Activated T-helper 2 cell treated with anti-CD3 and anti-CD28 coated beads, Interferon-gamma antibody, Interleukin-2, Interleukin-4, amounts not matched to agents 10 μg/mL and 5 μg/mL and 100 μg/mL, durations not matched to agents 14 hours and 24 hours and 36 hours (primary cell): Measurements from ENCODE around the gene LRRC26. TPM values are rescaled to one million over a fixed set of nuclear protein-coding genes. Genes with fewer than 3 reads are reported as not detected.

Experiments
- DNase-seq: peaks from one replicate; pipeline ENCODE4 v3.0.0; 2021; ENCODE audit warnings: low spot score
- H3K27ac Mint-ChIP-seq: one replicate; pipeline ENCODE4 v1.8.0; 2021; ENCODE audit warnings: mixed read lengths
- H3K27me3 Mint-ChIP-seq: one replicate; pipeline ENCODE4 v1.8.0; 2021; ENCODE audit warnings: low read depth, mixed read lengths
- H3K36me3 Mint-ChIP-seq: one replicate; pipeline ENCODE4 v1.8.0; 2021; ENCODE audit warnings: low read depth, mixed read lengths
- H3K4me1 Mint-ChIP-seq: one replicate; pipeline ENCODE4 v1.8.0; 2021; ENCODE audit warnings: low read depth, mixed read lengths
- H3K4me3 Mint-ChIP-seq: one replicate; pipeline ENCODE4 v1.8.0; 2021; ENCODE audit warnings: low read depth, mild to moderate bottlenecking, moderate library complexity, mixed read lengths
- H3K9me3 Mint-ChIP-seq: one replicate; pipeline ENCODE4 v1.8.0; 2021; ENCODE audit warnings: mixed read lengths
- intact Hi-C: fragments of 100-400 bp; cut with micrococcal nuclease; formaldehyde crosslinking; loops from one replicate; pipeline ENCODE4 v1.15.1; 2023
- total RNA-seq: library from RNA; stranded (reverse); gene quantifications from 2 replicates; pipeline ENCODE4 v1.2.3, GENCODE V29; 2022

LRRC26 gene
- total RNA-seq, 1 donor from 2014 or later = 0.34 TPM

- H3K9me3 Mint-ChIP-seq = no peaks in the 10 kb centered on the region
- no peaks in the 10 kb centered on the region for H3K36me3 Mint-ChIP-seq
- H3K4me3 Mint-ChIP-seq = no peak overlapping the region
- H3K27ac Mint-ChIP-seq = no peak overlapping the region
- peaks cover 30% of the 10 kb centered on the region for H3K27me3 Mint-ChIP-seq
- no peaks in the 10 kb centered on the region for H3K4me1 Mint-ChIP-seq
- DNase-seq = no peak
- intact Hi-C loops = no loop called here
Observed at GRCh38 chr9:137166380-137167229, 3.2 kb downstream of the LRRC26 start.

GRCh38 chr9:137165250-137165836 is 4.5 kb downstream of the LRRC26 start:
- Mint-ChIP-seq H3K9me3 (no peaks in the 10 kb centered on the region), H3K27me3 (peaks cover 25% of the 10 kb centered on the region), H3K4me3 (no peak overlapping the region), H3K4me1 (no peaks in the 10 kb centered on the region), H3K36me3 (no peaks in the 10 kb centered on the region), H3K27ac (no peak overlapping the region)
- intact Hi-C loops = no loop called here
- no peak for DNase-seq

GRCh38 chr9:137164370-137165249 is 5.2 kb downstream of the LRRC26 start:
- Mint-ChIP-seq H3K27ac (no peak overlapping the region), H3K27me3 (peaks cover 24% of the 10 kb centered on the region), H3K9me3 (no peaks in the 10 kb centered on the region), H3K36me3 (no peaks in the 10 kb centered on the region), H3K4me3 (no peak overlapping the region), H3K4me1 (no peaks in the 10 kb centered on the region)
- no peak for DNase-seq
- intact Hi-C loops = no loop called here

- no peak for DNase-seq
- no peak overlapping the region for H3K27ac Mint-ChIP-seq
- no peak overlapping the region for H3K4me3 Mint-ChIP-seq
- intact Hi-C loops = no loop called here
- H3K27me3 Mint-ChIP-seq = peaks cover 30% of the 10 kb centered on the region
- H3K36me3 Mint-ChIP-seq = no peaks in the 10 kb centered on the region
- no peaks in the 10 kb centered on the region for H3K4me1 Mint-ChIP-seq
- H3K9me3 Mint-ChIP-seq = no peaks in the 10 kb centered on the region
Observed at GRCh38 chr9:137163805-137164204, 6.0 kb downstream of the LRRC26 start.

- Mint-ChIP-seq H3K9me3 (no peaks in the 10 kb centered on the region), H3K27ac (no peak overlapping the region), H3K4me1 (no peaks in the 10 kb centered on the region), H3K4me3 (no peak overlapping the region), H3K27me3 (peaks cover 29% of the 10 kb centered on the region), H3K36me3 (no peaks in the 10 kb centered on the region)
- intact Hi-C loops = no loop called here
- no peak for DNase-seq
Observed at GRCh38 chr9:137163365-137163715, 6.5 kb downstream of the LRRC26 start.

- Mint-ChIP-seq H3K4me3 (no peak overlapping the region), H3K27ac (no peak overlapping the region), H3K9me3 (no peaks in the 10 kb centered on the region), H3K36me3 (no peaks in the 10 kb centered on the region), H3K27me3 (peaks cover 35% of the 10 kb centered on the region), H3K4me1 (no peaks in the 10 kb centered on the region)
- no peak for DNase-seq
- intact Hi-C loops = no loop called here
Observed at GRCh38 chr9:137162505-137163364, 7.1 kb downstream of the LRRC26 start.

- no peaks in the 10 kb centered on the region for H3K4me1 Mint-ChIP-seq
- no peak overlapping the region for H3K27ac Mint-ChIP-seq
- H3K4me3 Mint-ChIP-seq = no peak overlapping the region
- no peak for DNase-seq
- H3K27me3 Mint-ChIP-seq = peaks cover 38% of the 10 kb centered on the region
- H3K36me3 Mint-ChIP-seq = no peaks in the 10 kb centered on the region
- no peaks in the 10 kb centered on the region for H3K9me3 Mint-ChIP-seq
- intact Hi-C loops = no loop called here
Observed at GRCh38 chr9:137161558-137162486, 8.0 kb downstream of the LRRC26 start.

GRCh38 chr9:137160716-137161557 is 8.9 kb downstream of the LRRC26 start:
- no peak overlapping the region for H3K4me3 Mint-ChIP-seq
- H3K36me3 Mint-ChIP-seq = no peaks in the 10 kb centered on the region
- H3K4me1 Mint-ChIP-seq = no peaks in the 10 kb centered on the region
- H3K27me3 Mint-ChIP-seq = peaks cover 35% of the 10 kb centered on the region
- intact Hi-C loops = no loop called here
- H3K9me3 Mint-ChIP-seq = no peaks in the 10 kb centered on the region
- H3K27ac Mint-ChIP-seq = no peak overlapping the region
- no peak for DNase-seq

GRCh38 chr9:137160054-137160425 is 9.8 kb downstream of the LRRC26 start:
- H3K27ac Mint-ChIP-seq = no peak overlapping the region
- no peaks in the 10 kb centered on the region for H3K9me3 Mint-ChIP-seq
- intact Hi-C loops = no loop called here

GRCh38 chr9:137159105-137160053 is 10.5 kb downstream of the LRRC26 start:
- Mint-ChIP-seq H3K9me3 (no peaks in the 10 kb centered on the region), H3K4me3 (no peak overlapping the region), H3K27me3 (peaks cover 42% of the 10 kb centered on the region), H3K27ac (no peak overlapping the region), H3K36me3 (no peaks in the 10 kb centered on the region), H3K4me1 (no peaks in the 10 kb centered on the region)
- intact Hi-C loops = loop anchor here (5.0 kb wide), 1 partner anchor 112 kb away; the partner anchor contains the start of gene NPDC1
- DNase-seq = no peak

More at GRCh38 chr9:137160054-137160425, 9.8 kb downstream of the LRRC26 start:
- H3K36me3 Mint-ChIP-seq = no peaks in the 10 kb centered on the region
- no peaks in the 10 kb centered on the region for H3K4me1 Mint-ChIP-seq
- H3K27me3 Mint-ChIP-seq = peaks cover 40% of the 10 kb centered on the region
- no peak for DNase-seq
- no peak overlapping the region for H3K4me3 Mint-ChIP-seq
